ENCODE measurements around the gene P2RY12. TPM values are rescaled to one million over a fixed set of nuclear protein-coding genes. Genes with fewer than 3 reads are reported as not detected.

Gene P2RY12
- total RNA-seq: 1 to 10 TPM; 5.2 to 8.3 (median 7.0) TPM

GRCh38 chr3:151384741-151385174, at the start of gene P2RY12:
TSS of gene P2RY12 (minus strand) at chr3:151384753. CDS start at chr3:151338845, 45,908 bp downstream.
- DNase-seq (ENCODE audit: low spot score) (no peak), ATAC-seq (ENCODE audit: low FRiP score) (no peak)
- no peak for TF ChIP-seq CTCF (IDR thresholded peaks at IDR 0.05)

GRCh38 chr3:151432616-151433372, 48.2 kb upstream of the P2RY12 start:
- TF ChIP-seq CTCF (IDR thresholded peaks at IDR 0.05): no peak
- ATAC-seq (ENCODE audit: low FRiP score): no peak
- DNase-seq (ENCODE audit: low spot score): no peak

DNA sequence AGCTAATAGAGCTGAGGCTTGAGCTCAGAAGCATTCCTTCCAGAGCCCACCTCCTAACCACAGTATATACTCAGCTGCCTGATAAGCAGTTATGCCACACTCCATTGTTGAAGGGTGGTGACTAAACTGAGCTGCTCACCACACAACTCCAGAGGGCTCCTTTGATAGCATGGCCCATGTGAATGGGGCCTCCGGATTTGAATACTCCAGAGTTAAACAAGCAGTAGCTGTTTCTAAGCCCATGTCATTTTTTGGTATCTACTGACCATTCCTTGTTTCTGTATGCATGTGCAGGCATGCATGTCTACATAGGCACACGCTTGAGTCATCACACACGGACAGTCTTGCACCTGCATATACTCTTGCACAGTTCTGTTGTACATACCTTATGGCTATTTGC, 47.4 kb upstream of the P2RY12 start:
- no peak for ATAC-seq (ENCODE audit: low FRiP score)
- DNase-seq (ENCODE audit: low spot score): no peak
- TF ChIP-seq CTCF (IDR thresholded peaks at IDR 0.05): no peak

- no peak for DNase-seq (ENCODE audit: low spot score)
- no peak for ATAC-seq (ENCODE audit: low FRiP score)
- TF ChIP-seq CTCF (IDR thresholded peaks at IDR 0.05): no peak
Observed at GRCh38 chr3:151430821-151431484, 46.4 kb upstream of the P2RY12 start.

- no peak for DNase-seq (ENCODE audit: low spot score)
- no peak for ATAC-seq (ENCODE audit: low FRiP score)
- no peak for TF ChIP-seq CTCF (IDR thresholded peaks at IDR 0.05)
Observed at GRCh38 chr3:151428386-151428785, 43.8 kb upstream of the P2RY12 start.

- no peak for DNase-seq (ENCODE audit: low spot score)
- TF ChIP-seq CTCF (IDR thresholded peaks at IDR 0.05): no peak
- ATAC-seq (ENCODE audit: low FRiP score): no peak
Observed at GRCh38 chr3:151426341-151426657, 41.7 kb upstream of the P2RY12 start.
